Activated naive CD4-positive, alpha-beta T cell treated with anti-CD3 and anti-CD28 coated beads, Interleukin-2, amount 10 ng/mL, durations not matched to agents 7 days and 5 days (primary cell): ENCODE data around the gene NABP2.

Experiments
- CTCF ChIA-PET: fragments of 350-600 bp; sonication (Branson Sonifier 250); formaldehyde crosslinking; loops from one replicate; lab custom pipeline; 2021; ENCODE audit warnings: antibody characterized with exemption; lab: Charles Lee
- DNase-seq: peaks from one replicate; pipeline ENCODE4 v3.0.0-alpha.2; 2020
- H3K27ac Mint-ChIP-seq: one replicate; pipeline ENCODE4 v1.8.0; 2021; ENCODE audit warnings: mild to moderate bottlenecking, moderate library complexity, mixed read lengths
- H3K27me3 Mint-ChIP-seq: one replicate; pipeline ENCODE4 v1.8.0; 2021; ENCODE audit warnings: mild to moderate bottlenecking, mixed read lengths
- H3K36me3 Mint-ChIP-seq: one replicate; pipeline ENCODE4 v1.8.0; 2021; ENCODE audit warnings: mixed read lengths
- H3K4me1 Mint-ChIP-seq: one replicate; pipeline ENCODE4 v1.8.0; 2021; ENCODE audit warnings: mixed read lengths
- H3K4me3 Mint-ChIP-seq: one replicate; pipeline ENCODE4 v1.8.0; 2021; ENCODE audit warnings: mild to moderate bottlenecking, moderate library complexity, mixed read lengths
- H3K9me3 Mint-ChIP-seq: one replicate; pipeline ENCODE4 v1.8.0; 2021; ENCODE audit warnings: mixed read lengths

NABP2 gene

DNA sequence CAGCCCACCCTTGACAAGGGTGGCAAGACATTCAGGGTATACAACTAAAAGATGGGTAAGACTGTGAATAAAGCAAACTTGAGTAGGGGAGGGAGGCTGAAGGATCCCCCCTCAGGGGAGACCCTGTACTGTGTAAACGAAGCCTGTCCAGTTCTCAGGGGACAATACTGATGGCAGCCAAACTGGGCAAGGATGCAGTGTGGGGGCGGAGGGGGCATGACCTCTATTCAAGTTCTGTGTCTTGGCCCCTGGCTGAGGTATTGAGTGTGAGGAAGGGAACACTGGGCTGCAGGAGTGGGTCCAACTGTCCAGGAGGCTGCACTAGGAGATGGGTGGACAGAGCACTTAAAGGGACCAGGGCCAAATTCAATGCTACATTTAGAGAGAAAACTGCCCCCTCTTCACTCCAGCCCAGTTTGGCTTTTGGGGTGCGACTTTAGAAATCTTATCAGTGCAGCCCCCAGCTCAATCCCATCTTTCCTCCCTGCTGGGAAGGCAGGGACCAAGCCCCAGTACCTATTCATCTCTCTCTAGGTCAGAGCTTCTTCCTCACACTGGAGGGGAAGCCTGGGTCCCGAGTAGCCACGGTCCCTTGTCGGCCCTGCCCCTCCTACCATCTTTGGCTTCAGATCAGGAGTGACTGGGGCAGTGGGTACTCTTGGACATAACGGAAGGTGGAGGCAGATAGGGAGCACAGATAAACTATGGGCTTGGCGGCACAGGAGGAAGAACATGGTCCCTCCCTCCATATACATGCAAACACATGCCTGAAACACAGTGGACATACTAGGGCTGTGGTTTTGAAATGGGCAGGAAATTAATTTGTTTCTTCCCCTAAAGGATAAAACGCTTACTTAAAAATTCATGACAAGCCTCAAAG, 17.5 kb downstream of the NABP2 start:
- H3K9me3 Mint-ChIP-seq = no peaks in the 10 kb centered on the region
- no peaks in the 10 kb centered on the region for H3K27me3 Mint-ChIP-seq
- no peak overlapping the region for H3K27ac Mint-ChIP-seq
- H3K36me3 Mint-ChIP-seq = peaks cover 33% of the 10 kb centered on the region
- no peaks in the 10 kb centered on the region for H3K4me1 Mint-ChIP-seq
- CTCF ChIA-PET = no interaction called here
- no peak overlapping the region for H3K4me3 Mint-ChIP-seq
- no peak for DNase-seq

DNA sequence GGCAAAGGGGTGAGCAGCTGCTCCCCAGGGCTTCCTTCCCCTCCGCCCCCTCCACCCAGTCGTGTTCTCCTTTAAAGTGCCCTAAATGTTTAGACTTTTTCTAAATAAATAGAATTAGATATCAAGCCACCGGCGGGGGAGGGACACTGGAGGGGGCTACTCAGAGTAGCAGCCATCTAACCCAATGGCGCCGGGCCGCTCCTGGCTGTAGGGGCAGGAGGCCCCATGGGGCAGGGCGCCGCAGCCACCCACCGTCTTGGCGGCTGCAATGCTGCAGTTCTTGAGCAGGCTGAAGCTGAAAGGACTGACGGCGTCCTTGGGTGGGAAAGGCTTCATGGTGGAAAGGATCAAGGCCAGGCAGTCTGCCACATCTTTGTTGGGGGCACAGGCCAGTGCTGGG, 18.8 kb downstream of the NABP2 start:
- Mint-ChIP-seq H3K36me3 (peaks cover 42% of the 10 kb centered on the region), H3K4me1 (no peaks in the 10 kb centered on the region), H3K27me3 (no peaks in the 10 kb centered on the region), H3K27ac (no peak overlapping the region), H3K4me3 (no peak overlapping the region), H3K9me3 (no peaks in the 10 kb centered on the region)
- CTCF ChIA-PET = no interaction called here
- no peak for DNase-seq

DNA sequence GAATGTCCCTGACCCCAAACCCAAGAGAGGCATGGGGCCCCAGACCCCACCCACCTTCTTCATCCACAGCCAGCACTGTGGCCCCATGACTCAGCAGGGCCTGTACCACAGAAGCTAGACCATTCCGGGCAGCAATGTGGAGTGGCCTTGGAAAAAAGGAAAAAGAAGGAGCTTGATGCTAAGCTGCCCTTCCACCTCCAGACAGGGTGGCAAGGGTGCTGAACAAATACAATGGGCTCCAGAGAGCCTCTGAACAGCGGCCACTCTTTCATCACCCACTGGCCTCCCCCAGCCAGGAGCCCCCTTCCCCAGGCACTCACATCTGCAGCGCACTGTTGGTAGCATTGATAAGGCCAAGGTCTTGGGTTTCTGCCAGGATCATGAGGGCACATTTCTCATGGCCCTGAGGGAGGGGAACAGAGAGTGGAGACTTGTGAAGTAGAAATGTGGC, 19.6 kb downstream of the NABP2 start:
- Mint-ChIP-seq H3K9me3 (no peaks in the 10 kb centered on the region), H3K36me3 (peaks cover 43% of the 10 kb centered on the region), H3K4me1 (no peaks in the 10 kb centered on the region), H3K4me3 (no peak overlapping the region), H3K27me3 (no peaks in the 10 kb centered on the region), H3K27ac (no peak overlapping the region)
- CTCF ChIA-PET = no interaction called here
- no peak for DNase-seq

DNA sequence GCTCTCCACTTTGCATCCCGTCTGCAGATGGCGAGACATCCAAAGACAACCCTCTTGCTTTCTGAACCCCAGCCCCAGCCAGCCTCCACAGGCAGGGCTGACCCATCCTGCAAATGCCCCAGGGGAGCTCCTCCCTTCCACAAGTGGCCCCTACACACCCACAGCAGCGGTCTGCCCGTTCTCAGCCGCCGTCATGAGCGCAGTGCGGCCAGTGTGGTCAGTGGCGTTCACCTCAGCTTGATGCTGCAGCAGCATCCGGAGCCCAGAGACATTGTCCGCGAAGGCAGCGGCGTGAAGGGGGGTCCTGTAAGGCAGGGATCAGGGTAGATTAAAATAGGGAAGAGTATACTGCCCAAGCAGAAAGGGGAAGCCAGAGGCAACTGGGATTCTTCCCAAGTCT, 20.4 kb downstream of the NABP2 start:
- H3K9me3 Mint-ChIP-seq = no peaks in the 10 kb centered on the region
- H3K36me3 Mint-ChIP-seq = peaks cover 46% of the 10 kb centered on the region
- no peak for DNase-seq
- no peaks in the 10 kb centered on the region for H3K4me1 Mint-ChIP-seq
- no peak overlapping the region for H3K27ac Mint-ChIP-seq
- CTCF ChIA-PET = interaction anchor here (0.5 kb wide), 1 partner anchor 42 kb away, joined by 3 read pairs; no protein-coding TSS in a partner anchor
- no peak overlapping the region for H3K4me3 Mint-ChIP-seq
- H3K27me3 Mint-ChIP-seq = no peaks in the 10 kb centered on the region

DNA sequence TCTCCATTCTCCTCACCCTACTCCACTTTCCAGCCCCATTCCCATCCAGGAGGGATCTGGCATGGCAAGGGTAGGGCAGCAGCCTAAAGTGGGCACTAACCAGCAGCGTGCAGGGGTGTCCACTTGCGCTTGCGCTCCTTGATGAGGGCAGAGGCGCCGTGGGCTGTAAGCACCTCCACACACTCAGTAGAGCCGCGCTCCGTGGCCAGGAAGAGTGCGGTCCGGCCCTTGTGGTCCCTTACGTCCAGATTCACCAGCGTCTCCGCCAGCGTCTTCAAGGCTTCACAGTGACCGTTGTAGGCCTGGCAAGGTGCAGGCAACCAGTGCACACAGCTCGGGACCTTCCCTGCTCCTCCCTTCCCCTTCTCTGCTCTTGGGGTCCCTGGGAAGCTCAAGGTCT, 23.8 kb downstream of the NABP2 start:
- H3K27me3 Mint-ChIP-seq = no peaks in the 10 kb centered on the region
- no peak overlapping the region for H3K4me3 Mint-ChIP-seq
- DNase-seq = no peak
- peaks cover 44% of the 10 kb centered on the region for H3K36me3 Mint-ChIP-seq
- CTCF ChIA-PET = interaction anchor here (1.4 kb wide), 1 partner anchor 9 kb away, joined by 3 read pairs; no protein-coding TSS in a partner anchor
- H3K9me3 Mint-ChIP-seq = no peaks in the 10 kb centered on the region
- no peak overlapping the region for H3K27ac Mint-ChIP-seq
- H3K4me1 Mint-ChIP-seq = no peaks in the 10 kb centered on the region

DNA sequence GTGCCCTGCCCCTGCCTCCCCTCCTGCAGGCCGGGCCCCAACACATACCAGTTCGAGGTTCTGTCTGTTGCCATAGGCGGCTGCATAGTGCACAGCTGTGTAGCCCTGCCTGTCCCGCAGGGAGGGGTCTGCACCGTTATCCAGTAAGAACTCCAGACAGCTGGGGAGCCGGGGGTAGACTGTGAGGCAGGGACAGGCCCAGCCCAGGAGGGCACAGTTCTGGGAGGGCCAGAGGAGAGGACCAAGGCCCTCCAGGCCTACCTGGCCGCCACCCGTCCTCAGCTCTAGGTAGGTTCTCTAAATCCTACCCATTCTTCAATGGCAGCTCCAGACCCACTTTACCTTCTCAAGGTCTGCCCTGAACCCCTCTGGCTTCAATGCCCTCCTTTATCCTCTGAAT, 24.6 kb downstream of the NABP2 start:
- Mint-ChIP-seq H3K4me1 (no peaks in the 10 kb centered on the region), H3K27me3 (no peaks in the 10 kb centered on the region), H3K9me3 (no peaks in the 10 kb centered on the region), H3K4me3 (no peak overlapping the region), H3K36me3 (peaks cover 49% of the 10 kb centered on the region), H3K27ac (peak overlapping the region; percentile 20)
- DNase-seq = no peak
- CTCF ChIA-PET = interaction anchor here (1.4 kb wide), 1 partner anchor 8 kb away, joined by 3 read pairs; no protein-coding TSS in a partner anchor

DNA sequence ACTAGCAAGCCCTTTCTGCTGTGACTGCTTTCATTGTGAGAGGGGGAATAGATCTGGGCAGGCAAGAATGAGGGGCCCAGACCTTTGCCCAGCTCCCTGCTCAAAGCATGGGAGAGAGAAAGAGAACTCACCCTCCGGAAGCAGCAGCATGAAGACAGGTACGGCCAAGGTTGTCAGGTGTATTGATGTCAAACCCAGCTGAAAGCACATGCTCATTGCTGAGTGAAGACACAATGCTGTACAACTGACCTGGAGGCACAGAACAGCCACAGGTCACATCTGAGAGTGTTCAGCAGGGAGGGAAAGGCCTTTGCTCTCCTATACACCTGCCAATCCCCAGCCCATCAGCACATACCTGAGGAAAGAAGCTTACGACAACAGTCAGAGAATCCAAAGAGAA, 28.5 kb downstream of the NABP2 start:
- no peak overlapping the region for H3K4me3 Mint-ChIP-seq
- peaks cover 12% of the 10 kb centered on the region for H3K4me1 Mint-ChIP-seq
- peaks cover 34% of the 10 kb centered on the region for H3K36me3 Mint-ChIP-seq
- CTCF ChIA-PET = interaction anchor here (1.6 kb wide), 1 partner anchor 30 kb away, joined by 5 read pairs; the partner anchor contains the start of gene RNF41
- no peaks in the 10 kb centered on the region for H3K9me3 Mint-ChIP-seq
- no peaks in the 10 kb centered on the region for H3K27me3 Mint-ChIP-seq
- DNase-seq = no peak
- no peak overlapping the region for H3K27ac Mint-ChIP-seq

DNA sequence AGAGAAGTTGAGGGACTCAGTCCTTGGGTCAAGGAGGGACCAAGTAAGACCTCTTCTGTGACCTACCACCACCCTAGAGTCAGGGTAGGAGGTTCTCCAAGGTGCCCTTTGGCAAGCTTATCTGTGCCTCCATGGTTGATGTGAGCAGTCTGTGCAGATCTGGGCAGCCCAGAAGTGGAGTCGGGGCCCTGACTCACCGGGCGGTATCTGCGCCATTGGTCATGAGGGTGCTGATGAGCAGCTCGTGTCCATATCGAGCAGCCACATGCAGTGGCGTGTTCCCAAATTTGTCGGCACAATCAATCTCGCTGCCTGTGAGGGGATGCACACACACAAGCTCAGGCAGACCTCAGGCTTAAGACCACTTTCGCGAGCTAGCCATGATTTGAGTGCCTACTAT, 28.9 kb downstream of the NABP2 start:
- DNase-seq = no peak
- Mint-ChIP-seq H3K27ac (no peak overlapping the region), H3K36me3 (peaks cover 31% of the 10 kb centered on the region), H3K4me1 (peaks cover 12% of the 10 kb centered on the region), H3K27me3 (no peaks in the 10 kb centered on the region), H3K9me3 (no peaks in the 10 kb centered on the region), H3K4me3 (no peak overlapping the region)
- CTCF ChIA-PET = interaction anchor here (1.6 kb wide), 1 partner anchor 31 kb away, joined by 5 read pairs; the partner anchor contains the start of gene RNF41

DNA sequence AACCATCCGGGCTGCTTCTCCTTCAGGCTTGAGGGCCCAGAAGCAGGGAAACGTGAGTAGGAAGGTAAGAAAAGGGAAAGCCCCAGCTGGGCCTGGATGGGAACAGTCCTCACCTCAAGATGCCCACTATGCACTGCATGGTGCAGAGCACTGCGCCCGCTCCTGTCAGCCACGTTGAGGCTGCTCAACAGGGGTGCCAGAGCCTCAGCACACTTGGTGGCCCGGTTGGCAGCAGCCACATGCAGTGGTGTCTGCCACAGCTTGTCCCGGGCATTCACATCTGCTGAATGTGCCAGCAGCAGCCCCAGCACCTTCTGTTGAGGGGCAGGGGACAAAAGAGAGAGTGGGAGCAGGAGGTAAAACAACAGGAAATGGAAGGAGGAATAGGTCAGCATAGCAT, 31.5 kb downstream of the NABP2 start:
- Mint-ChIP-seq H3K4me1 (peaks cover 19% of the 10 kb centered on the region), H3K27ac (no peak overlapping the region), H3K4me3 (no peak overlapping the region), H3K36me3 (peaks cover 28% of the 10 kb centered on the region), H3K27me3 (peaks cover 5% of the 10 kb centered on the region), H3K9me3 (no peaks in the 10 kb centered on the region)
- CTCF ChIA-PET = interaction anchor here (1.1 to 4.0 kb wide), 3 partner anchors 11 to 66 kb away, joined by 3 to 33 read pairs (median 18); partner anchors contain the start of genes COQ10A and SMARCC2
- no peak for DNase-seq

DNA sequence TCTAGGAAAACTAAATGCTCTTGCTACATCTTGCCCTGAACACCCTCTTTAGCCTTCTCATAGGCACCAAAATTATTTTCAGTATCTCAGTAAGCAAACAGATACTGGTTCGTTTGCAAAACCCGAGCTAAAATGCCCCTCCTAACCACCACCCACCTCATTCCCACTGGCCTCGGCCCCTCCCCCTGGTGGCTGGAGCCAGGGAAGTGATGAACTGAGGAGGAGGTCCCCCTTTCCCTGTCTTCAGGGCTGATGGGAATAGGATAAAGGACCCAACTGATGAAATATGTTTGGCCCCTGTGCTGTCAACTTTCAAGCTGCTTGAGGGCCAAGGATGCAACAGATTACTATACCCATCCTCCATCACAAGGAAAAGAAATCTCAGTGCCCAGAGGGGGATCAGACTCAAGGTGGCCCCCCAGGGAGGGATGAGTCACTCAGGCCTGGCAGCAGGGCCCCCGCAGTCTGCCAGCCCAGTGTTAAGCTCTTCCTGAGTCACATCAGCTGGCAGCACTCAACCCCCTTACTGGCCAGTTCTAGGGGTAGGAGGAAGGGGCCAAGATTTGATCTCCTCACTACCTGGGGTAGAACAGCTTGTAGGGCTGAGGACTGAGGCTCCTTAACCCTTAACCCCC, 32.3 kb downstream of the NABP2 start:
- Mint-ChIP-seq H3K36me3 (peaks cover 28% of the 10 kb centered on the region), H3K27ac (peak overlapping the region; percentile 54), H3K9me3 (no peaks in the 10 kb centered on the region), H3K27me3 (peaks cover 5% of the 10 kb centered on the region), H3K4me1 (peaks cover 19% of the 10 kb centered on the region), H3K4me3 (peak overlapping the region; percentile 82)
- CTCF ChIA-PET = interaction anchor here (1.0 to 4.0 kb wide), 6 partner anchors 8 to 138 kb away, joined by 3 to 33 read pairs (median 4); partner anchors contain the start of genes COQ10A, SMARCC2 and ZC3H10
- DNase-seq = no peak

DNA sequence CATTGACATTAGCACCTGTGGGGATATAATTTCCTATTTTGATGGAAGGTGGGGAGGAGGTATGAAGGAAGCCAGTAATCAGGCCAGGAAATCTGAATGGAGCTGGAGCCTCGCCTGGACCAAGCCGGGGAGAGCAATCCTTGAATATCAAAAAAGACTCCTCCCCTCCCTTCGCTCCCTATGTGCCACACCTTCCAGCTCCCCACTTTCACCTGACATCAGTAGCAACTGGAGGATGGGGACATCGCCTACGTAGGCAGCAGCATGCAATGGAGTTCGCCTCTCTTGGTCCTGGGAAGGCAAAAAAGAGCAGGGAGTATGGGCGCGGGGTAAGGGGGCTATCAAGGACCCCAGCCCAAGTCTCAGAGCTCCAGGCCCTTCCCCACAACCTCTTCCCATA, 32.9 kb downstream of the NABP2 start:
- Mint-ChIP-seq H3K27ac (peak overlapping the region; percentile 54), H3K9me3 (no peaks in the 10 kb centered on the region), H3K4me3 (peak overlapping the region; percentile 82), H3K4me1 (peaks cover 19% of the 10 kb centered on the region), H3K27me3 (peaks cover 5% of the 10 kb centered on the region), H3K36me3 (peaks cover 24% of the 10 kb centered on the region)
- DNase-seq = no peak
- CTCF ChIA-PET = interaction anchor here (0.8 to 4.0 kb wide), 7 partner anchors 9 to 139 kb away, joined by 3 to 33 read pairs (median 4); partner anchors contain the start of genes COQ10A, CS, SMARCC2 and ZC3H10

DNA sequence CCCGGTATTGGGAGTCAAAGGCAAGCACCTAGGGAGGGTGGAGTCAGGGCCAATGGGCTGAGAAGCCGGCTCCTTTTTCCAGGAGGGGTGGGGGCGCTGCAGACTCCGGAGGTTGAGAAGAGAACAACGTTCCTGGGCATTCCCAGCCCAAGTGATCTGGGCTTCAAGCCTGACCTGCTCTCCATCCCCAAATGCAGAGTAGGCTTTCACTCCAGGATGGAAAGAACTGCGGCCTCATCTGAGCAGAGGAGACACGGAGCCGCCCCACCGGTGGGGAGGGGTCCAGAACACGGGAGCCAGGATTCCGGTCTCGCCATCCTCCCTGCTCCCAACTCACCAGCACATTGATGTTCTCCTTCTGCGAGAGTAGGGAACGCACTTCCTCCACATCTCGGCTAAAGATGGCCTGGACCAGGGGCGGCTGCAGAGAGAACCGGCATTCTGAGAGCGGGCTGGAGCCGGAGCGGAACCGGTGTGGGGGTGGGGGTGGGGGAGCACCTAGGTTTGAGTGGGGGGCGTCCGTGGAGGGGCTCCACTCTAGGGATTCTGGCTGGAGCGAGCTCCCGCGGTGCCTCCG, 33.4 kb downstream of the NABP2 start:
- DNase-seq = no peak
- H3K9me3 Mint-ChIP-seq = no peaks in the 10 kb centered on the region
- H3K27ac Mint-ChIP-seq = peak overlapping the region; percentile 74
- CTCF ChIA-PET = interaction anchor here (0.8 to 4.0 kb wide), 13 partner anchors 8 to 207 kb away, joined by 3 to 33 read pairs (median 4); partner anchors contain the start of genes COQ10A, CS, SMARCC2 and ZC3H10
- H3K36me3 Mint-ChIP-seq = peaks cover 21% of the 10 kb centered on the region
- peaks cover 5% of the 10 kb centered on the region for H3K27me3 Mint-ChIP-seq
- H3K4me1 Mint-ChIP-seq = peaks cover 19% of the 10 kb centered on the region
- peak overlapping the region; percentile 82 for H3K4me3 Mint-ChIP-seq

DNA sequence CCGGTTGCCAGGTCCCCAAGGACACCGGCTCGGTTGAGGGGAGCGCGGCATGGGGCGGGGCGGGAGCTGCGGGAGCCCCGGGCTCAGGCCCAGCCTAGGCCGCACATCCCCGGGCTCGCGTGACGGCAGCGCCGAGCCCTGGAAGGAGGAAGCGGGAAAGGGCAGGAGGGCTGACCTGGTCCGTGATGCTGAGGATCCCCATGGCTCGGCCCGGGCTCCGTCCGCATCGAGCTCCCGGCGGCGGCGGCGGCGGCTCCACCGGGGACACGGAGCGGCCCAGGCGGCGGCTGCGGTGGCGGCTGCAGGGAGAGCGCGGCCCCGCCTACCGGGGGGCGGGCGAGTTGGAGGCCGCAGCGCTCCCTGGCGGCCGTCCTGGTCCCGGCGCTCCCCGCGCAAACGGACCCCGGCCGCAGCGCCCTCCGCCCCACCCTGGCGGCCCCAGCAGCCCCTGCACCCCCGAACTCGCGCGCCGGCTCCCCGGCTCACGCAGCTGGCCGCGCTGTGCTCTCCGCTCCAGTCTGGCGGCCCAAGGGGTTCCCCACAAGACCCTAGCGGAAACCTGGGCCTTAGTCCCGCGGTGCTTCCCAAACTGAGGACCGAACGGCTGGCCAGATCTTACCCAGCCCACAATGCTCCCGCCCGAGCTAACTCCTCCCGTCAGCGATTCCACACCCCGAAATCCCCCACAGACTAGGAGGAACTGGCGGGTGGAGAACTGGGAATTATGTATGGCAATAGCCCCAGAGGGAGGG, 34.1 kb downstream of the NABP2 start, which contains the start of gene ANKRD52:
TSS of gene ANKRD52 (minus strand) at position 317 of the 752 bp plus-strand sequence. CDS start at position 202, 115 bp downstream.
- peak within 1 kb of the TSS; percentile 82 for H3K4me3 Mint-ChIP-seq
- peak within 1 kb of the TSS; percentile 85 for H3K27ac Mint-ChIP-seq
- H3K36me3 Mint-ChIP-seq = peaks cover 15% of the 10 kb centered on the region
- H3K9me3 Mint-ChIP-seq = no peaks in the 10 kb centered on the region
- H3K27me3 Mint-ChIP-seq = peaks cover 5% of the 10 kb centered on the region
- CTCF ChIA-PET = interaction anchor here (0.8 to 4.0 kb wide), 11 partner anchors 8 to 206 kb away, joined by 3 to 33 read pairs (median 4); partner anchors contain the start of genes COQ10A, CS, SMARCC2 and ZC3H10
- peak; percentile 84 for DNase-seq
- H3K4me1 Mint-ChIP-seq = peaks cover 19% of the 10 kb centered on the region
